K562 (cell line): Measurements from ENCODE around the gene HHATL. TPM values are rescaled to one million over a fixed set of nuclear protein-coding genes. Genes with fewer than 3 reads are reported as not detected.
A peak's percentile ranks its signal among the peaks of the same experiment; 100 is the strongest.
"Not testable (repeated sequence)": the region's sequence is repeated elsewhere in the genome, so short reads cannot be mapped to it uniquely, and the experiment has no call there.

Experiments
- ATAC-seq: fragments of 200-7000 bp; cut with Tn5 transposase; 3 replicates; pipeline ENCODE4 v1.9.1; 2020; ENCODE audit warnings: moderate library complexity
- BruUV-seq: library from RNA; stranded (reverse); fragments of 400-500 nt; replicated peaks from 2 replicates; lab custom pipeline; 2021; lab: Mats Ljungman, UMichigan
- CTCF ChIA-PET: fragments of 300-600 bp; formaldehyde crosslinking; extraction: SDS; loops from one replicate; lab custom pipeline; 2021; ENCODE audit warnings: low intra/inter-chr PET ratio; lab: Yijun Ruan, JAX
- POLR2A ChIA-PET: fragments of 300-600, 350-650 bp; sonication (Branson Sonifier 250); formaldehyde crosslinking; extraction: SDS; loops from one replicate; lab custom pipeline; 2021; ENCODE audit warnings: antibody characterized with exemption, inconsistent platforms; lab: Yijun Ruan, JAX
- DNase-seq, 4 experiments: peaks; one replicate each; pipeline versions ENCODE4 v3.0.0 to v3.0.0-alpha.2; 2011 to 2018; ENCODE audit warnings: low spot score in 3 of 4, mixed read lengths in 3 of 4; ENCODE audit errors: extremely low read depth in 1 of 4
- FAIRE-seq: peaks from 2 replicates; lab custom pipeline; 2011; peaks lifted over from hg19 to GRCh38; lab: Jason Lieb, UNC
- H2AFZ ChIP-seq: 2 replicates; pipeline ENCODE4 v1.6.0; 2011; ENCODE audit warnings: low read depth, low read length, control low read depth, inconsistent platforms
- H3K27ac ChIP-seq: fragments of 200-600 bp; 3 replicates; pipeline ENCODE4 v1.8.0; 2011; ENCODE audit warnings: low read depth, mild to moderate bottlenecking, control low read depth, inconsistent platforms, low read length, moderate library complexity, mixed read lengths; ENCODE audit errors: extremely low read depth
- H3K27me3 ChIP-seq, 2 experiments: fragments of 300-600 bp in 1 of 2; 2 replicates in 1 of 2; 3 replicates in 1 of 2; pipeline versions ENCODE4 v1.6.0 to v1.8.0; 2011; ENCODE audit warnings: inconsistent platforms in 2 of 2, low read length in 2 of 2, mild to moderate bottlenecking in 1 of 2, mixed read lengths in 1 of 2, moderate library complexity in 1 of 2; ENCODE audit not compliant: control insufficient read depth in 2 of 2, insufficient read depth in 2 of 2
- H3K36me3 ChIP-seq: fragments of 300-600 bp; 3 replicates; pipeline ENCODE4 v1.8.0; 2011; ENCODE audit warnings: mild to moderate bottlenecking, low read length, inconsistent platforms; ENCODE audit not compliant: control insufficient read depth, insufficient read depth
- H3K4me1 ChIP-seq, 2 experiments: fragments of 200-600 bp in 1 of 2; replicated peaks in 1 of 2; 2 replicates in 1 of 2; 3 replicates in 1 of 2; pipeline versions ENCODE4 v1.5.1 to v1.8.0; 2011; ENCODE audit warnings: inconsistent platforms in 2 of 2, low read length in 2 of 2, mild to moderate bottlenecking in 1 of 2, mixed read lengths in 1 of 2, moderate library complexity in 1 of 2; ENCODE audit not compliant: control insufficient read depth in 2 of 2, insufficient read depth in 2 of 2
- H3K4me2 ChIP-seq: 2 replicates; pipeline ENCODE4 v1.6.1; 2011; ENCODE audit warnings: low read length, control low read depth, inconsistent platforms, mixed read lengths; ENCODE audit not compliant: insufficient read depth
- H3K4me3 ChIP-seq: fragments of 200-600 bp; sonication (generic), shearing (Covaris generic); 2 replicates; pipeline ENCODE4 v1.5.1; 2016; ENCODE audit warnings: control low read depth, inconsistent platforms
- H3K79me2 ChIP-seq: fragments of 200-600 bp; 3 replicates; pipeline ENCODE4 v1.8.0; 2011; ENCODE audit warnings: low read length, inconsistent platforms; ENCODE audit not compliant: control insufficient read depth, insufficient read depth
- H3K9ac ChIP-seq, 2 experiments: 2 replicates each; pipeline versions ENCODE4 v1.6.0 to v1.6.1; 2011; ENCODE audit warnings: low read depth in 2 of 2, low read length in 2 of 2, control low read depth in 1 of 2, inconsistent platforms in 1 of 2, mild to moderate bottlenecking in 1 of 2, mixed read lengths in 1 of 2; ENCODE audit not compliant: insufficient read depth in 1 of 2
- H3K9me1 ChIP-seq: one replicate; pipeline ENCODE4 v1.6.0; 2011; ENCODE audit warnings: inconsistent platforms, mild to moderate bottlenecking, low read length, moderate library complexity; ENCODE audit not compliant: control insufficient read depth, insufficient read depth
- H3K9me3 ChIP-seq: replicated peaks from 2 replicates; pipeline ENCODE4 v1.5.1; 2011; ENCODE audit warnings: low read depth, low read length, inconsistent platforms; ENCODE audit not compliant: control insufficient read depth, insufficient read depth
- H4K20me1 ChIP-seq: replicated peaks from 2 replicates; pipeline ENCODE4 v1.6.1; 2011; ENCODE audit warnings: low read length, inconsistent platforms, mixed read lengths; ENCODE audit not compliant: control insufficient read depth, insufficient read depth
- DACH1 ChIP-seq: fragments of 450-650 bp; IDR thresholded peaks from 2 replicates; pipeline ENCODE4 v1.6.1; 2018; ENCODE audit not compliant: partially characterized antibody
- HIVEP1 ChIP-seq: fragments of 250-450 bp; sonication (Bioruptor Pico); IDR thresholded peaks from 2 replicates; pipeline ENCODE4 v1.4.0; 2020; ENCODE audit warnings: mild to moderate bottlenecking
- KDM2B ChIP-seq: fragments of 250-450 bp; sonication (Bioruptor Pico); IDR thresholded peaks from 2 replicates; pipeline ENCODE4 v1.8.0; 2021; ENCODE audit warnings: mild to moderate bottlenecking, moderate library complexity
- NRF1 ChIP-seq, 2 experiments: fragments of 450-650 bp; IDR thresholded peaks in 1 of 2; conservative IDR thresholded peaks in 1 of 2; 2 replicates each; pipeline ENCODE4 v1.6.1; 2014; ENCODE audit warnings: mild to moderate bottlenecking in 2 of 2
- PHF8 ChIP-seq: fragments of 200-600 bp; sonication (generic); IDR thresholded peaks from 2 replicates; pipeline ENCODE4 v1.6.1; 2012; ENCODE audit warnings: mixed run types, mild to moderate bottlenecking, inconsistent platforms, low read length, moderate library complexity, borderline replicate concordance
- PURB ChIP-seq: sonication (generic); formaldehyde crosslinking; IDR thresholded peaks from 2 replicates; pipeline ENCODE4 v1.9.0; 2021; ENCODE audit warnings: low read depth, mild to moderate bottlenecking, missing genetic modification reagents
- RFX1 ChIP-seq: fragments of 450-650 bp; IDR thresholded peaks from 2 replicates; pipeline ENCODE4 v1.6.1; 2016; ENCODE audit warnings: mild to moderate bottlenecking, moderate library complexity
- SRF ChIP-seq, 2 experiments: fragments of 250-450, 450-650 bp in 1 of 2; sonication (Bioruptor Pico) in 1 of 2; sonication (generic) in 1 of 2; formaldehyde crosslinking; IDR thresholded peaks; 2 replicates each; pipeline versions ENCODE4 v1.5.0 to v1.5.1; 2020 to 2022; ENCODE audit warnings: mild to moderate bottlenecking in 1 of 2, missing genetic modification reagents in 1 of 2
- SRSF3 ChIP-seq: fragments of 200-400 bp; formaldehyde crosslinking; IDR thresholded peaks from 2 replicates; pipeline ENCODE4 v1.6.1; 2016; ENCODE audit warnings: mild to moderate bottlenecking, low read length, moderate library complexity; ENCODE audit not compliant: insufficient read depth
- ZNF124 ChIP-seq: sonication (generic); formaldehyde crosslinking; IDR thresholded peaks from 2 replicates; pipeline ENCODE4 v1.8.1; 2022; ENCODE audit warnings: missing genetic modification reagents
- ZNF347 ChIP-seq: fragments of 450-650 bp; formaldehyde crosslinking; IDR thresholded peaks from 2 replicates; pipeline ENCODE4 v1.4.0; 2020; ENCODE audit warnings: low read depth, mild to moderate bottlenecking, moderate library complexity
- WGBS: fragments of 100-300 bp; shearing (Covaris generic); methylation state at CpG from one replicate; pipeline ENCODE4 v1.1.6; 2016; ENCODE audit warnings: low coverage, mixed read lengths; ENCODE audit not compliant: insufficient coverage; ENCODE audit errors: missing lambda C conversion rate; 5-methylcytosine and 5-hydroxymethylcytosine counted together
- in situ Hi-C: fragments of 300-500 bp; cut with MboI; formaldehyde crosslinking; loops from 4 replicates; pipeline ENCODE4 v1.15.0; 2018; ENCODE audit warnings: inconsistent platforms, mixed read lengths
- intact Hi-C: fragments of 100-400 bp; cut with micrococcal nuclease; formaldehyde crosslinking; loops from 2 replicates; pipeline ENCODE4 v1.14.2; 2022
- polyA plus RNA-seq, 8 experiments: library from polyadenylated mRNA; depleted of rRNA in 4 of 8; stranded (reverse) in 5 of 8; unstranded in 3 of 8; fragments of >200 nt; fragmentation: Nextera tagmentation in 2 of 8; fragmentation: Illumina TruSeq in 1 of 8; extraction: Ambion mirVana in 2 of 8; extraction: Trizol in 1 of 8; gene quantifications; 2 replicates each; pipeline versions ENCODE4 v1.2.1 to v1.2.3, GENCODE V29; 2011 to 2014; ENCODE audit warnings: inconsistent platforms in 1 of 8, missing spikeins in 1 of 8
- total RNA-seq, 7 experiments: library from RNA; depleted of rRNA in 6 of 7; stranded (reverse); fragments of >200 nt in 6 of 7; fragmentation: Illumina TruSeq in 2 of 7; extraction: Trizol in 2 of 7; gene quantifications; 2 replicates each; pipeline versions ENCODE4 v1.2.1 to v1.2.3, GENCODE V29; 2011 to 2021; ENCODE audit warnings: low replicate concordance in 1 of 7
- TF ChIP-seq, protein P1 (sequence below): IDR thresholded peaks from 2 replicates; pipeline ENCODE4 v1.6.1; 2011; ENCODE audit not compliant: insufficient read length; ENCODE audit errors: extremely low read depth

The HHATL gene
- total and polyA plus RNA-seq, 9 of the 15 experiments (the other 6 are each of a cell fraction or from before 2014, with no cell fraction given), result not detected

DNA sequence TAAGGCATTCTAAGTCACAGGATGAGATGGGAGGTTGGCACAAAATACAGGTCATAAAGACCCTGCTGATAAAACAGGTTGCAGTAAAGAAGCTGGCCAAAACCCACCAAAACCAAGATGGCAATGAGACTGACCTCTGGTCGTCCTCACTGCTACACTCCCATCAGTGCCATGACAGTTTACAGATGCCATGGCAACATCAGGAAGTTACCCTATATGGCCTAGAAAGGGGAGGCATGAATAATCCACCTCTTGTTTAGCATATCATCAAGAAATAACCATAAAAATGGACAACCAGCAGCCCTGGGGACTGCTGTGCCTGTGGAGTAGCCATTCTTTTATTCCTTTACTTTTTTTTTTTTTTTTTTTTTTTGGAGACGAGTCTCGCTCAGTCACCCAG lies 19.8 kb upstream of the HHATL start:
- not testable (repeated sequence) for ATAC-seq

DNA sequence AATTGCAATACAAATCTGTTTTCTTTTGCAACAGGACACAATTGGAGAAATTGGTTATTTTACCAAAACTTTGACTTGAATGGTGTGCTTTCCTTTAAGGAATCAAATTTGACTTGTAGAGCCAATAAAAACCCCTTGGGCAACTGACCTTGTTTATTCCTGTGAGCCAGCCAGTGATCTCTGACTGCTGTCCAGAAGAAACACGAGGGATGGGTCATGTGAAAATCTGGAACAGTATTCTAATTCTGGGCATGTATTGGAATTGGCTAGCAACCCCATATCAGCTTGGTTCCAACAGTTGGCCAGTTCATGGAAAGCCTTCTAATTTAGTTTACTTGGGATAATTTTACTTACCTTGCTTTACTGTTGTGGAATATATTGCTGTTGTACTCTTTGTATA lies 19.1 kb upstream of the HHATL start:
- Histone ChIP-seq H3K9me3 (no peaks in the 10 kb centered on the region), H3K36me3 (no peaks in the 10 kb centered on the region), H3K79me2 (no peaks in the 10 kb centered on the region), H3K27ac (no peak overlapping the region), H3K4me3 (no peak overlapping the region), H3K4me2 (no peak overlapping the region), H3K9me1 (no peaks in the 10 kb centered on the region), H3K27me3 (peaks cover 21 to 22% of the 10 kb centered on the region in 2 experiments; a peak in 3 of 5 replicates), H2AFZ (no peak overlapping the region), H4K20me1 (no peaks in the 10 kb centered on the region), H3K4me1 (no peaks in the 10 kb centered on the region), H3K9ac (no peak overlapping the region)
- no peak for FAIRE-seq
- no TSS peak for BruUV-seq
- DNase-seq, result no peak
- in situ Hi-C loops, result no loop called here
- no peak for TF ChIP-seq SRSF3
- TF ChIP-seq NRF1 (conservative IDR thresholded peaks at IDR 0.05 in 1 of 2, IDR thresholded peaks at IDR 0.05 in 1 of 2), result no peak
- no peak for TF ChIP-seq DACH1
- no peak for TF ChIP-seq KDM2B (CRISPR knock-in tag)
- no peak for TF ChIP-seq ZNF347 (CRISPR knock-in tag)
- TF ChIP-seq, protein P1, sequence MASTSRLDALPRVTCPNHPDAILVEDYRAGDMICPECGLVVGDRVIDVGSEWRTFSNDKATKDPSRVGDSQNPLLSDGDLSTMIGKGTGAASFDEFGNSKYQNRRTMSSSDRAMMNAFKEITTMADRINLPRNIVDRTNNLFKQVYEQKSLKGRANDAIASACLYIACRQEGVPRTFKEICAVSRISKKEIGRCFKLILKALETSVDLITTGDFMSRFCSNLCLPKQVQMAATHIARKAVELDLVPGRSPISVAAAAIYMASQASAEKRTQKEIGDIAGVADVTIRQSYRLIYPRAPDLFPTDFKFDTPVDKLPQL, result no peak
- TF ChIP-seq PURB (CRISPR knock-in tag), result no peak
- TF ChIP-seq PHF8, result no peak
- TF ChIP-seq ZNF124 (CRISPR knock-in tag), result no peak
- no peak for TF ChIP-seq HIVEP1 (CRISPR knock-in tag)
- intact Hi-C loops, result no loop called here
- CTCF ChIA-PET, result no interaction called here
- ATAC-seq, result no peak
- WGBS, result 0% methylated on average over 1 of the region's 1 CpG
- POLR2A ChIA-PET, result interaction anchor here (0.7 to 1.0 kb wide), 2 partner anchors 12 to 23 kb away, joined by 3 read pairs; no protein-coding TSS in a partner anchor

More for the DNA sequence above, 19.8 kb upstream of the HHATL start:
- H3K27me3 ChIP-seq, result peaks cover 17 to 18% of the 10 kb centered on the region in 2 experiments; a peak in 3 of 5 replicates
- H3K79me2 ChIP-seq, H3K9ac ChIP-seq, H4K20me1 ChIP-seq, H3K9me3 ChIP-seq, H3K27ac ChIP-seq, H2AFZ ChIP-seq, H3K4me2 ChIP-seq, H3K4me1 ChIP-seq, H3K4me3 ChIP-seq, CTCF ChIA-PET, in situ Hi-C loops, H3K9me1 ChIP-seq, H3K36me3 ChIP-seq, BruUV-seq, FAIRE-seq, DNase-seq, intact Hi-C loops: not testable (repeated sequence)
- WGBS, result 0% methylated on average over 1 of the region's 3 CpGs
- TF ChIP-seq SRF (CRISPR knock-in tag; IDR thresholded peaks at IDR 0.05) (peak in 1 of 2 experiments; percentile 56; a peak in 1 of 4 replicates), RFX1 (peak; percentile 67)
- POLR2A ChIA-PET, result interaction anchor here (1.0 kb wide), 1 partner anchor 22 kb away, joined by 3 read pairs; no protein-coding TSS in a partner anchor
